Right lobe of liver (tissue), 6 donors: ENCODE results near the gene TIPRL. TPM values are rescaled to one million over a fixed set of nuclear protein-coding genes. Genes with fewer than 3 reads are reported as not detected.

Experiments used
- ATAC-seq, 4 donors: fragments of 200-7000 bp; cut with Tn5 transposase; one replicate each; pipeline ENCODE4 v1.9.1; 2020; ENCODE audit warnings: mild to moderate bottlenecking in 4 of 4, moderate library complexity in 4 of 4
- DNase-seq, 3 donors: peaks; one replicate each; pipeline ENCODE4 v3.0.0-alpha.2; 2020
- H3K27ac ChIP-seq, 3 donors: fragments of 200-600 bp; one replicate each; pipeline ENCODE4 v1.8.0; 2022
- H3K27me3 ChIP-seq, 2 donors: fragments of 200-600 bp; one replicate each; pipeline ENCODE4 v1.8.0; 2022
- H3K36me3 ChIP-seq, 4 donors: fragments of 200-600 bp; sonication (generic) in 1 of 4; one replicate each; pipeline versions ENCODE4 v1.5.1 to v1.8.0; 2017 to 2022; ENCODE audit warnings: control low read depth in 1 of 4
- H3K4me1 ChIP-seq, 4 donors: fragments of 200-600 bp; sonication (generic) in 1 of 4; one replicate each; pipeline versions ENCODE4 v1.5.1 to v1.8.0; 2017 to 2022; ENCODE audit warnings: control low read depth in 1 of 4
- H3K4me3 ChIP-seq, 3 donors: fragments of 200-600 bp; one replicate each; pipeline ENCODE4 v1.8.0; 2022
- H3K9me3 ChIP-seq, 4 donors: fragments of 200-600 bp; sonication (generic) in 1 of 4; one replicate each; pipeline versions ENCODE4 v1.5.1 to v1.8.0; 2017 to 2022; ENCODE audit warnings: control low read depth in 1 of 4
- CTCF ChIP-seq, 4 donors: fragments of 200-600 bp in 3 of 4; fragments of 450-650 bp in 1 of 4; IDR thresholded peaks; one replicate each; pipeline versions ENCODE4 v1.5.1 to v1.8.0; 2016 to 2022; ENCODE audit warnings: antibody characterized with exemption in 4 of 4, mild to moderate bottlenecking in 2 of 4
- POLR2A ChIP-seq: fragments of 450-650 bp; IDR thresholded peaks from one replicate; pipeline ENCODE4 v1.6.1; 2017; ENCODE audit warnings: antibody characterized with exemption, mild to moderate bottlenecking
- whole genome bisulfite sequencing: methylation state at CpG from one replicate; pipeline ENCODE4 v1.1.6; 2018; ENCODE audit warnings: low coverage, low lambda C conversion rate; ENCODE audit not compliant: insufficient coverage; ENCODE audit errors: missing lambda C conversion rate; 5-methylcytosine and 5-hydroxymethylcytosine counted together
- intact Hi-C, 2 donors: fragments of 100-400 bp; cut with DNase I; formaldehyde crosslinking; loops; one replicate each; pipeline versions ENCODE4 v1.11.2 to v1.14.1; 2022
- total RNA-seq, 6 experiments: library from RNA; depleted of rRNA in 2 of 6; stranded (reverse); fragments of >200 nt in 2 of 6; fragmentation: NEBNext Ultra II Directional in 3 of 6; extraction: Animal tissue kit (Norgen Biotek cat#: 25700) in 3 of 6; gene quantifications; one replicate each; pipeline versions ENCODE4 v1.1.0 to v1.2.4, GENCODE V29; 2016 to 2023
- donor health status: DM: no; HTN: yes; CAD: no.
- donor health status: DM: no; HTN: no; CAD: no.
- donor health status: DM: no; HTN: no; CAD: no.
- donor health status: DM: no; HTN: yes; CAD: no.
- donor health status: DM: no; HTN: yes; CAD: no.

Gene TIPRL
- total RNA-seq, 6 experiments from 2014 or later = 12.1 to 24.1 (median 15.7) TPM

GRCh38 chr1:168224991-168225390 is 46.2 kb downstream of the TIPRL start:
- no peak for ATAC-seq
- peaks cover 0 to 22% (median 10%) of the 10 kb centered on the region in 4 donors for H3K4me1 ChIP-seq
- 90% methylated on average over 3 of the region's 3 CpGs for WGBS
- DNase-seq = no peak
- TF ChIP-seq CTCF (IDR thresholded peaks at IDR 0.05) (no peak), POLR2A (no peak)
- no peaks in the 10 kb centered on the region for H3K9me3 ChIP-seq
- no peaks in the 10 kb centered on the region for H3K36me3 ChIP-seq
- intact Hi-C loops = no loop called here
- H3K4me3 ChIP-seq = peak overlapping the region in 1 of 3 donors; percentile 99
- H3K27ac ChIP-seq = no peak overlapping the region
- H3K27me3 ChIP-seq = no peaks in the 10 kb centered on the region

- peak within 1 kb of the TSS; percentile 99 to 100 (median 99) for H3K4me3 ChIP-seq
- no peaks in the 10 kb centered on the region for H3K36me3 ChIP-seq
- peak within 1 kb of the TSS; percentile 71 to 81 (median 78) for H3K27ac ChIP-seq
- no peaks in the 10 kb centered on the region for H3K27me3 ChIP-seq
- peaks cover 0 to 27% (median 13%) of the 10 kb centered on the region in 4 donors for H3K4me1 ChIP-seq
- TF ChIP-seq POLR2A = peak; percentile 89
- TF ChIP-seq CTCF (IDR thresholded peaks at IDR 0.05) = no peak
- no peaks in the 10 kb centered on the region for H3K9me3 ChIP-seq
- DNase-seq (peak; percentile 85 to 87 (median 87)), ATAC-seq (peak; percentile 89 to 96 (median 91))
- intact Hi-C loops = no loop called here
- WGBS = 7% methylated on average over 14 of the region's 58 CpGs
Observed at GRCh38 chr1:168225476-168226190, 46.9 kb downstream of the TIPRL start, which contains the start of gene SFT2D2. Gene SFT2D2 (plus strand): TSS chr1:168226004. CDS start chr1:168226080, 76 bp downstream.

- 57% methylated on average over 7 of the region's 7 CpGs for WGBS
- Histone ChIP-seq H3K36me3 (peaks cover 0 to 7% (median 0%) of the 10 kb centered on the region in 4 donors), H3K9me3 (no peaks in the 10 kb centered on the region), H3K27ac (peak overlapping the region in 1 of 3 donors; percentile 2), H3K4me1 (peaks cover 0 to 35% (median 18%) of the 10 kb centered on the region in 4 donors), H3K4me3 (no peak overlapping the region), H3K27me3 (no peaks in the 10 kb centered on the region)
- TF ChIP-seq CTCF (IDR thresholded peaks at IDR 0.05) (no peak), POLR2A (no peak)
- DNase-seq (no peak), ATAC-seq (no peak)
- intact Hi-C loops = no loop called here
Observed at GRCh38 chr1:168227620-168228019, 48.9 kb downstream of the TIPRL start.

GRCh38 chr1:168229893-168230292 is 51.1 kb downstream of the TIPRL start:
- DNase-seq (no peak), ATAC-seq (no peak)
- intact Hi-C loops = loop anchor here in 1 of 2 donors (10.0 kb wide), 1 partner anchor 55 kb away; the partner anchor contains the start of gene TIPRL
- Histone ChIP-seq H3K9me3 (no peaks in the 10 kb centered on the region), H3K4me1 (peaks cover 0 to 43% (median 20%) of the 10 kb centered on the region in 4 donors), H3K27ac (peak overlapping the region in 2 of 3 donors; percentile 56 to 66), H3K4me3 (no peak overlapping the region), H3K36me3 (peaks cover 0 to 12% (median 0%) of the 10 kb centered on the region in 4 donors), H3K27me3 (no peaks in the 10 kb centered on the region)
- WGBS = 100% methylated on average over 2 of the region's 4 CpGs
- TF ChIP-seq CTCF (IDR thresholded peaks at IDR 0.05) = no peak
- TF ChIP-seq POLR2A = no peak
